Epithelial cell of esophagus (primary cell): ENCODE measurements around the gene IL1RN.

ENCODE experiments used
- DNase-seq: peaks from one replicate; pipeline ENCODE4 v3.0.0; 2010; ENCODE audit warnings: low read depth
- H3K4me3 ChIP-seq: 2 replicates; pipeline ENCODE4 v1.5.1; 2011; ENCODE audit warnings: mild to moderate bottlenecking, low read length, control low read depth
- TF ChIP-seq, protein P1 (sequence below): IDR thresholded peaks from 2 replicates; pipeline ENCODE4 v1.5.1; 2011; ENCODE audit warnings: low read depth, mild to moderate bottlenecking, low read length, control low read depth, inconsistent platforms; ENCODE audit not compliant: insufficient read depth; ENCODE audit errors: missing control alignments

Gene IL1RN

DNA sequence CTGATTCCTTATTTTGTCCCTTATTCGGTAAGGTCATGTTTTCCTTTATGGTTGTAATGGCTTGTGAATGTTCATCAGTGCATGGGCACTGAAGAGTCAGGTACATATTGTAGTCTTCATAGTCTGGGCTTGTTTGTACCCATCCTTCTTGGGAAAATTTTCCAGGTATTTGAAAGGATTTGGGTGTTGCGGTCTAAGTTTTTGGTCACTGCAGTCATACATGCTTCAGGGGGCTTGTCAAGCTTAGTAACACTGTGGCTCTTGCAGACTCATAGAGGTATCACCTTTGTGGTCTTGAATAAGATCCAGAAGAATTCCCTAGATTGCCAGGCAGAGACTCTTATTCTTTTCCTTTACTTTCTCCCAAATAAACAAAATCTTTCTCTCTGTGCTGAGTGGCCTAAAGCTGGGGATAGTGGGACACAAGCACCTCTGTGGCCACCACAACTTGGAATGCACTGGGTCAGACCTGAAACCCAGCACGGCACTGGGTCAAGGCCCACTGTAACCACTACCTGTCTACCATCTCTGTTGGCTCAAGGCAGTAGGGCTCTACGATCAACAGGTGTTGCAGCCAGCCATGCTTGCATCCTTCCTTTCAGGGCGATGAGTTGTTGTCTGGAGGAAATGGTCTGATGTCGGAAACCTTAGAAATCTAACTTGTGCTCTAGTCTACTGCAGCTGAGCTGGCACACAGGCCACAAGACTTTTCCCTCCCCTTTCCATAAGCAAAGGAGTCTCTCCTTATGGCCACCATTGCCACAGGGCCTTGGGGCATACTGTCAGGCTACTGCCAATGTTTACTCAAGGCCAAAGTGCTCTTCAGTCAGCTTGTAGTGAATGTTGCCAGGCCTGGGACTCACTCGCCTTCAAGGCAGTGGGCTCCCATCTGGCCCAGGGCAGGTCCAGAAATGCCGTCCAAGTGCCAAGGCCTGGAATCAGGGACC lies 21.5 kb downstream of the IL1RN start:
- no peak overlapping the region for H3K4me3 ChIP-seq
- peak; percentile 53 for DNase-seq
- TF ChIP-seq, protein P1, sequence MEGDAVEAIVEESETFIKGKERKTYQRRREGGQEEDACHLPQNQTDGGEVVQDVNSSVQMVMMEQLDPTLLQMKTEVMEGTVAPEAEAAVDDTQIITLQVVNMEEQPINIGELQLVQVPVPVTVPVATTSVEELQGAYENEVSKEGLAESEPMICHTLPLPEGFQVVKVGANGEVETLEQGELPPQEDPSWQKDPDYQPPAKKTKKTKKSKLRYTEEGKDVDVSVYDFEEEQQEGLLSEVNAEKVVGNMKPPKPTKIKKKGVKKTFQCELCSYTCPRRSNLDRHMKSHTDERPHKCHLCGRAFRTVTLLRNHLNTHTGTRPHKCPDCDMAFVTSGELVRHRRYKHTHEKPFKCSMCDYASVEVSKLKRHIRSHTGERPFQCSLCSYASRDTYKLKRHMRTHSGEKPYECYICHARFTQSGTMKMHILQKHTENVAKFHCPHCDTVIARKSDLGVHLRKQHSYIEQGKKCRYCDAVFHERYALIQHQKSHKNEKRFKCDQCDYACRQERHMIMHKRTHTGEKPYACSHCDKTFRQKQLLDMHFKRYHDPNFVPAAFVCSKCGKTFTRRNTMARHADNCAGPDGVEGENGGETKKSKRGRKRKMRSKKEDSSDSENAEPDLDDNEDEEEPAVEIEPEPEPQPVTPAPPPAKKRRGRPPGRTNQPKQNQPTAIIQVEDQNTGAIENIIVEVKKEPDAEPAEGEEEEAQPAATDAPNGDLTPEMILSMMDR, result no peak

DNA sequence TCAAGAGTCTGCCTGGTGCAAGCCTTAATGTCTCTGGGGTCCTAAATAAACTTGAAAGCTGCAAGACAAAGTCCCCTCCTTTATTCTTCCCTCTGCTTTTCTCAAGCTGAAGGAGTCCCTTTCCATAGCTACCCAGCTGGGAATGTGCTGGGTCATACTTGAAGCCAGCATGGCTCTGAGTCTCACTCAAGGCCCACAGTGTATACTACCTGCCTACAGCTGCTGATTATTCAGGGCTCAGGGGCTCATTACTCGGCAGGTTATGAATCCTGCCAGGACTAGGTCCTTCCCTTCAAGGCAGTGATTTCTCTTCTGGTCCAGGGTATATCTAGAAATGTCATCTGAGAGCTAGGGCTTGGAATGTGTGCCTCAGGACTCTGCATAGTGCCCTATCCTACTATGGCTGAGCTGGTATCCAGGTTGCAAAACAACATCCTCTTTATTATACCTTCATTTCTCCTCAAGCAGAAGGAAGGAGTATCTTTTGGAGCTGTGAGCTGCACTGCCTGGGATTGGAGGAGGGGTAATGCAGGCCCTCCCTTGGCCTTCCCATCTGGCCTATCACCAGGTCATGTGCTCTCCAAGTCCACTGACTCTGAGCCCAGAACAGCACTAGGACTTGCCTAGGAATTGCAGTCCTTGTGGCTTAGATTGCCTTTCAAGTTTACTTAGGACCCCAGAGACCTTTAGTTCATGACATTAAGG lies 22.3 kb downstream of the IL1RN start:
- no peak for DNase-seq
- no peak overlapping the region for H3K4me3 ChIP-seq

DNA sequence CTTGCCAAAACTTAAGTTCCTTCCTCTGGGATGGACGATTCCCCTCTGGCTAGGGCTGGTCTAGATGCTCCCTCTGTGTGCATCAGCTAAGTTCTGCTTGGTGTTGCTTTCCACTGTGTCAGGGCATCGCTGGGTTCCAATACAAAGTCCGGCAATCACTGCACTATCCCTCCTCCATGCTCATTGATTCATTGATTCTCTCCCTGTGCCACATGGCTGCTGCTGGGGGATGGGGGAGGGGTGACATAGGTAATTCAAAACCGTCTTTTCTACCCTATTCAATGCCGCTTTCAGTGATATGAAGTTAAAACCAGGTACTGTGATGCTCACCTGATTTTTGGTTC lies 22.8 kb downstream of the IL1RN start:
- DNase-seq, result no peak
- H3K4me3 ChIP-seq, result no peak overlapping the region

More for the DNA sequence above, 22.3 kb downstream of the IL1RN start:
- TF ChIP-seq, protein P1, result no peak

DNA sequence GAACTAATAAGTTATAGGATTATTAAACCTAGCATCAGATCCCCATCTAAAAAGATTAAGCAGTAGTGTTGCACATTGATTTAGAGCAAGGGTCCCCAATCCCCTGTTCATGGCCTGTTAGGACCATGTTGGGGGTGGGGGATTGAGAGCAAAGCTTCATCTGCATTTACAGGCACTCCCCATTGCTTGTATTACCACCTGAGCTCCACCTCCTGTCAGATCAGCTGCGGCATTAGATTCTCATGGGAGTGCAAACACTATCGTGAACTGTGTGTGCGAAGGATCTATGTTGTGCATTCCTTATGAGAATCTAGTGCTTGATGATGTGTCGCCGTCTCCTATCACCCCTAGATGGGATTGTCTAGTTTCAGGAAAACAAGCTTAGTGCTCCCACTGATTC lies 27.9 kb downstream of the IL1RN start:
- no peak overlapping the region for H3K4me3 ChIP-seq
- DNase-seq, result no peak
- TF ChIP-seq, protein P1, result no peak

More for the DNA sequence above, 22.8 kb downstream of the IL1RN start:
- TF ChIP-seq, protein P1, result no peak

DNA sequence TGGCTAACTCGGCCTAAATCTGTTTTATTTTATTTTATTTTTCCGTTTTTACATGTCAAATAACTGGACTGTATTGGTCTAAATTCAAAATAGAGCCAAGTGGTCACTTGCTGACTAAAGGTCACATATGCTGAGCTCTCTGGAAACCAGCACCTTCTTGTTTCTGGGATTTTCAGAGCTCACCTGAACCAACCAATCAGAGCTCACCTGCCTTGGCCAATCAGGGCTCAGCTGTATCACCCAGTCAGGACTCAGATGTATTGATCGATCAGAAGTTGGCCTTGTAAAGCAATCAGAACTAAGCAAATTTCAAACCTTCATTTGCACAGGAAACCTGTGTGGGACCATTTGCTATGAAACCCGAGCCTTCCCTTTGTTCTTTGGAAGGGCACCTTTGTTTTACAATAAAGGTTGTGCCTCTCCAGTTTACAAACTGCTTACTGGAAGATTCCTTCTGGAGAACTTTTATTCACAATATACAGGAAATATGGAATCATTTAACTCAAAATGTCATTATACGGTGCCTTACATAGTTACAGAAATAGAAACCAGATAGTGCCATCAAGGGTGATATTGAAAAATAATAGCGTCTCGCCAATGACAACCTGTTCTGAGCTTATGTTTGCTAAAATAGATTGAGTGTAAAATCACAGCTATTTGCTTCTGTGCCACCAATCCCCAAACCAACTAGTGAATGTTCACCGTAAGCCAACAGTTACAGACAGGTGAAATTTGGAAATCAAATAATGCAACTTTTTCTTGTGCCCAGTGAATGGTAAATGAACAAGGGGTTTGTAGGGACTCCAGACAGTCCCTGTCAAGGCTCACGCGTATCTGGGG lies 29.1 kb downstream of the IL1RN start:
- peak overlapping the region; percentile 26 for H3K4me3 ChIP-seq
- DNase-seq, result peak; percentile 39
- TF ChIP-seq, protein P1, result no peak

DNA sequence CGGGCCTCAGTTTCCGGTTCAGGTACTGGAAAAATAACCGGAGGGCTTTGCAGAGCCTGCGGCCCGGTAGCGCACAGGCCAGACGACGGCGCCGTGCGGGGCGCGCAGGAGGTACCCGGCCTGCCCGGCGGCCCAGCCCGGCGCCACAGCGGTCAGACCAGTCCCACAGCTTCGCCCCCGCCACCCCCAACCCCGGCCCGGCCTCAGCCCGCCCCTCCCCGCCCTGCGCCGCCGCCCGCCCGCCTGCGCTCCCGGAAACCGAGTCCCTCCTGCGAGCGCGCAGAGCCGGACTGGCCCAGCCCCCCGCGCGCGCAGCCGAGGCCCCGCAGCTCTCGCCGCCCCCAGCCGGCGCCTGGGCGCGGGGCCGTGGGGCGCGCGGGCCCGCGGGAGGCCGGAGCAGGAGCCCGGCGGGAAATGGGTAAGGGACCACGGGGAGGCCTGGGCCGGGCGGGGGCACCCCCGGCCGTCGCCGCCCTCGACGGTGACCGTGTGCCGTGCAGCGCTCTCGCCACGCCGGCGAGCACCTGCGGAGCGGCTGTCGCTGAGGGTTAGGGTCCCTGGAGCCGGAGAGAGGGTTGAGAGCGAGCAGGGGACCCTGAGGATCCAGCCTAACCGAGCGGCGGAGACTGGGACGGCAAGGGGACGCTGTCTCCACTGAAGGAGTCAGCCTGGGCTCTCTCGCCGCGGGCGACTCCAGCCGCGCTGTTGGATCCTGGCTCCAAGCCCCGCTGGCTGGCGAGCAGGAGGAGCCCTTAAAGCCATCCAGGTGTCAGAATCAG lies 29.9 kb downstream of the IL1RN start:
- TF ChIP-seq, protein P1, result no peak
- peak overlapping the region; percentile 49 for H3K4me3 ChIP-seq

More for the DNA sequence above, 29.9 kb downstream of the IL1RN start:
- peak; percentile 75 for DNase-seq
